ENCODE measurements around the gene PDZD2.
"Not testable (repeated sequence)": the region's sequence is repeated elsewhere in the genome, so short reads cannot be mapped to it uniquely, and the experiment has no call there.

Gene PDZD2

GRCh38 chr5:32078855-32079254 lies 439.9 kb downstream of the PDZD2 start:
- not testable (repeated sequence) for DNase-seq (ENCODE audit: low spot score)

- DNase-seq (ENCODE audit: low spot score) = not testable (repeated sequence)
These were observed 441.6 kb downstream of the PDZD2 start for GRCh38 chr5:32080565-32080964.

- DNase-seq (ENCODE audit: low spot score) = no peak
These were observed 443.8 kb downstream of the PDZD2 start for GRCh38 chr5:32082701-32083100.

GRCh38 chr5:32083981-32084430 lies 445.1 kb downstream of the PDZD2 start:
- peak; percentile 65 for DNase-seq (ENCODE audit: low spot score)

- DNase-seq (ENCODE audit: low spot score) = no peak
These were observed 448.5 kb downstream of the PDZD2 start for GRCh38 chr5:32087086-32088082.

- no peak for DNase-seq (ENCODE audit: low spot score)
These were observed 449.3 kb downstream of the PDZD2 start for GRCh38 chr5:32088214-32088613.

GRCh38 chr5:32089146-32090000 lies 450.4 kb downstream of the PDZD2 start:
- no peak for DNase-seq (ENCODE audit: low spot score)

- DNase-seq (ENCODE audit: low spot score) = no peak
These were observed 451.3 kb downstream of the PDZD2 start for GRCh38 chr5:32090026-32090754.

GRCh38 chr5:32090755-32091128 lies 451.8 kb downstream of the PDZD2 start:
- DNase-seq (ENCODE audit: low spot score) = no peak

- DNase-seq (ENCODE audit: low spot score) = peak; percentile 66
These were observed 454.2 kb downstream of the PDZD2 start for GRCh38 chr5:32092938-32093812.

- no peak for DNase-seq (ENCODE audit: low spot score)
These were observed 455.8 kb downstream of the PDZD2 start for GRCh38 chr5:32094691-32095090.

- DNase-seq (ENCODE audit: low spot score) = no peak
These were observed 456.3 kb downstream of the PDZD2 start for GRCh38 chr5:32095261-32095671.

GRCh38 chr5:32096891-32097595 lies 458.1 kb downstream of the PDZD2 start:
- DNase-seq (ENCODE audit: low spot score) = no peak

- DNase-seq (ENCODE audit: low spot score) = no peak
These were observed 459.4 kb downstream of the PDZD2 start for GRCh38 chr5:32098291-32098690.

- no peak for DNase-seq (ENCODE audit: low spot score)
These were observed 460.0 kb downstream of the PDZD2 start for GRCh38 chr5:32098890-32099310.

GRCh38 chr5:32099486-32100035 lies 460.6 kb downstream of the PDZD2 start:
- no peak for DNase-seq (ENCODE audit: low spot score)

GRCh38 chr5:32100230-32100629 lies 461.3 kb downstream of the PDZD2 start:
- peak; percentile 55 for DNase-seq (ENCODE audit: low spot score)

- no peak for DNase-seq (ENCODE audit: low spot score)
These were observed 461.9 kb downstream of the PDZD2 start for GRCh38 chr5:32100691-32101302.

- DNase-seq (ENCODE audit: low spot score) = no peak
These were observed 463.5 kb downstream of the PDZD2 start for GRCh38 chr5:32102254-32102986.
